Spinal cord (tissue), 10 donors: Measurements from ENCODE around the gene ROBO2. TPM values are rescaled to one million over a fixed set of nuclear protein-coding genes. Genes with fewer than 3 reads are reported as not detected.
A peak's percentile ranks its signal among the peaks of the same experiment; 100 is the strongest.

Experiments used
- DNase-seq, 6 donors: peaks; one replicate each; pipeline versions ENCODE4 v3.0.0 to v3.0.0-alpha.2; 2013 to 2015; ENCODE audit warnings: low spot score in 6 of 6, low read depth in 4 of 6
- H3K27ac ChIP-seq: one replicate; pipeline ENCODE4 v1.5.1; 2013; ENCODE audit warnings: low read depth, low read length, control low read depth
- H3K27me3 ChIP-seq: one replicate; pipeline ENCODE4 v1.6.1; 2013; ENCODE audit warnings: low read length; ENCODE audit not compliant: control insufficient read depth, insufficient read depth
- H3K36me3 ChIP-seq: one replicate; pipeline ENCODE4 v1.6.1; 2013; ENCODE audit warnings: low read length; ENCODE audit not compliant: control insufficient read depth, insufficient read depth
- H3K4me1 ChIP-seq: one replicate; pipeline ENCODE4 v1.6.1; 2013; ENCODE audit warnings: low read length; ENCODE audit not compliant: control insufficient read depth, insufficient read depth
- H3K4me3 ChIP-seq: one replicate; pipeline ENCODE4 v1.5.1; 2013; ENCODE audit warnings: low read depth, low read length, control low read depth
- H3K9me3 ChIP-seq: one replicate; pipeline ENCODE4 v1.6.1; 2013; ENCODE audit warnings: low read length; ENCODE audit not compliant: control insufficient read depth, insufficient read depth
- WGBS: methylation state at CpG from one replicate; pipeline ENCODE4 v1.1.5; 2013; ENCODE audit warnings: missing lambda C conversion rate; ENCODE audit not compliant: insufficient coverage; 5-methylcytosine and 5-hydroxymethylcytosine counted together
- polyA plus RNA-seq, 2 donors: library from polyadenylated mRNA; unstranded; fragments of 120-200 nt; gene quantifications; one replicate each; pipeline ENCODE4 v1.2.1, GENCODE V29; 2013; ENCODE audit not compliant: insufficient read length in 2 of 2
- total RNA-seq, 2 donors: library from RNA; depleted of rRNA in 1 of 2; stranded (reverse); fragments of 120-200 nt in 1 of 2; fragments of >200 nt in 1 of 2; gene quantifications; one replicate each; pipeline versions ENCODE4 v1.2.3 to v1.2.4, GENCODE V29; 2013 to 2014
- donor health status: healthy.

The ROBO2 gene
- total and polyA plus RNA-seq, 4 donors: 75.0 to 196 (median 114) TPM

DNA sequence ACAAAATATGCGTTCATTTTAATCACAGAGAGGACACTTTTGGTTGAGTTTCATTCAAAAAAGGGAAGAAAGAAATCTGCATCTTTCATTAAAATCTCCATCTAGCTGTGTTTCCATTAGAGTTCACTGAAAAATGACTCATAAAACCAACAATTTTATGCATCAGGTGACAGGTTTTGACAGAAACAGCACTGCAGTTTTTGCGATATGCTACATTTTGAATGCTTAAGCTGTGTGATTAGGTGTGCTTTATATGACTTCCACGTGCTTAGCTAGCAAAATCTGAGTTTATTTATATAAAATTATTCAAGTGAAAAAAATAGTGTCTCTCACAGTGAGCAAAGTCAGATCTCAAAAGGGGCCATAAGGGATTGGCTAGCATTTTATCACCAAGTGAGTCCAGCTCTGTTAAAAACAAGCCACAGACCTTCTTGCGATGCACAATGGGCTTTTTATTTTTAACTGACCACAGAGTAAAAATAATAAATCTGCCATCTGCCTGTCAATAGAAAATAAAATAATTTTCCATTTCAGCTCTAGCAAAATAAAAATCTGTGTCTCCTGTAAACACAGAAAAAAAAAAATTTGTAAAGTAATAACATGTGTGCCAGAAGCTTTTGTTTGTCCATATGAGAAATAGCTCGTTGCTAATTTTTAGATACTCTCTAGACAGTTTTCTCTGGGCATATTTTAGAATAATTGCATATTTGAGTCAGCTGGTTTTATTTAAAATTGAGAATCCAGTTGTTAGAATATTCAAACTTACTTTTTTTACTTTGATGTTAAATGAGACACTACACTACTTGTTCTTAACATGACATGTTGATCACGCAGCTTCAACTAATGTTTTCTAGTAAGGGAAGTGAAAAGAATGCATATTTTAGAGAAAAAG lies 409.8 kb downstream of the ROBO2 start:
- H3K9me3 ChIP-seq: no peaks in the 10 kb centered on the region
- no peaks in the 10 kb centered on the region for H3K27me3 ChIP-seq
- H3K4me3 ChIP-seq: no peak overlapping the region
- no peaks in the 10 kb centered on the region for H3K36me3 ChIP-seq
- no peak overlapping the region for H3K27ac ChIP-seq
- 50% methylated on average over 1 of the region's 6 CpGs for WGBS
- no peaks in the 10 kb centered on the region for H3K4me1 ChIP-seq
- peak in 2 of 6 donors; percentile 12 to 38 for DNase-seq

DNA sequence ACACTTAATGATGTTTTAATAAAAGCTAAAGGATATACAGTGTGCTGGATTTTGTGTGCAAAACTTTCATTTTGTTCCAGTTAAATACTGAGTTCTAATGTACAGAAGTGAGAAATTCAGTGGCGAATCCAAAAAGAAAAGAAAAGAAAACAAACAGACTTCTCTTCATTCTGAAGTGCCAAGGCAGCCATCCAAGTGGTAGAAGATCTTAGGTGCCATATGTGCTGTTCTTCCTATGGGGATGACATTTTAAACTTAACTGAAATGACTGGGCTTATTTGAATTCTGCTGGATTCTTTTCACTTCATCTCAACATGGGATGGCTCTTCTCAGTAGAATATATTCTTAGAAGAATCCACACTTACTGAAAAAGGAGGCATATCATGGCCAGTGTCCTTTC lies 416.5 kb downstream of the ROBO2 start:
- peak in 1 of 6 donors; percentile 87 for DNase-seq
- no peaks in the 10 kb centered on the region for H3K36me3 ChIP-seq
- WGBS: no CpG with 5 or more reads among the region's 1 CpG
- no peaks in the 10 kb centered on the region for H3K9me3 ChIP-seq
- no peaks in the 10 kb centered on the region for H3K4me1 ChIP-seq
- H3K4me3 ChIP-seq: no peak overlapping the region
- H3K27me3 ChIP-seq: no peaks in the 10 kb centered on the region
- H3K27ac ChIP-seq: no peak overlapping the region

DNA sequence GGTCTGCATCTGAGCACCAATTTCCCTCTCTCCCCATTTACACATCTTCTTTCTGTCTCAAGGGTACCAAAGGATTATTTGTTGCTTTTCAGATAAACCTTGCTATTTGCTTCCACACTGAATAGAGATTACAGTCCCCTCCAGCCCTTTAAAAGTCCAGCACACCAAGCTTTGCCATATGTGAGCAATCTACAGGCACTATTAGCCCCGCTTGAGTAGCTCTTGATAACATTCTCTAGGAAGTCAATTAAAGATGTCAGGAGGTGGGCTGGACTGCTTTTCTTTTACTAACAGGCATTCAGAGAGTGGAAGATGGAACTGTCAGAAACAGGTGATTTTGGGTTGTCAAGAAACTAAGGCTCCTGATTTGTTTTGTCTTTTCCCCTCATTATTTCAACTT lies 417.0 kb downstream of the ROBO2 start:
- Histone ChIP-seq H3K27ac (no peak overlapping the region), H3K9me3 (no peaks in the 10 kb centered on the region), H3K27me3 (no peaks in the 10 kb centered on the region), H3K4me3 (no peak overlapping the region), H3K36me3 (no peaks in the 10 kb centered on the region), H3K4me1 (no peaks in the 10 kb centered on the region)
- WGBS: no CpG with 5 or more reads among the region's 1 CpG
- peak in 1 of 6 donors; percentile 72 for DNase-seq

DNA sequence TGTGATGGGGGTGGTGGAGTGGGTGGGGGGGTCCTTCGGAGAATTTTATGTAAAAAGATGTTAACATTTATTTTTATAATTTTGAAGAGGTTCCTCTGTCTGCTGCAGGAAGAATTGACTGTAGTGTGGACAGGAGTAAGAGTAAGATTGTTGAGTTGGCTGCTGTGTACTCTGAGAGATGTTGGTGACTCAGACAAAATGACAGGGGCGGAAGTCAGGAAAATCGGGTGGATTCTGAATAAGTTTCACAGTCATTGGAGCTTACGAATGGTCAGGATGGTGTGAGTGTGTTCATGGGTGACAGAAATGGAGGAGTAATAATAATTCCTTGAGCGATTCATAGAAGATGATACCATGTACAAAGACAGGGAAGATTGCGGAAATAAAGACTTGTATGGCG lies 420.0 kb downstream of the ROBO2 start:
- no peak overlapping the region for H3K27ac ChIP-seq
- no peaks in the 10 kb centered on the region for H3K4me1 ChIP-seq
- over 99% methylated on average over 6 of the region's 7 CpGs for WGBS
- no peaks in the 10 kb centered on the region for H3K27me3 ChIP-seq
- no peak overlapping the region for H3K4me3 ChIP-seq
- H3K9me3 ChIP-seq: no peaks in the 10 kb centered on the region
- no peaks in the 10 kb centered on the region for H3K36me3 ChIP-seq
- DNase-seq: no peak

DNA sequence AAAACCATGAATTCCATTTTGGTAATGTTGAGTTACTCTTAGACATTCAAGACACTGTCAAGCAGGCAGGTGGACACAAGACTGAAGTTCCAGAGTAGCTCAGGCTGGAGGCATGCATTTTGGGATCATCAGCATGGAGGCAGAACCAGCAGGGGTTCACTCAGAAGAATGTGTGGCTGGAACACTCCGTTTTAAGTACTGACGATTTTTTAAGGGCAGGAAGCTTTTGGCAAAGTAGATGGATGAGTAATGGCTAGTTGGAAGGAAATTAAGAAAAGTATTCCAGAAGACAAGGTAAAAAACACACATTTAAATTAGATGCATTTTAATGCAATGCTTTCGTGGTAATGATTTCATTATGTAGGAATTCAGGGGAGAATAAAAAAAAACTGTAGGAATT lies 420.4 kb downstream of the ROBO2 start:
- no CpG with 5 or more reads among the region's 3 CpGs for WGBS
- no peaks in the 10 kb centered on the region for H3K4me1 ChIP-seq
- no peak overlapping the region for H3K27ac ChIP-seq
- H3K27me3 ChIP-seq: no peaks in the 10 kb centered on the region
- H3K9me3 ChIP-seq: no peaks in the 10 kb centered on the region
- DNase-seq: no peak
- no peak overlapping the region for H3K4me3 ChIP-seq
- H3K36me3 ChIP-seq: no peaks in the 10 kb centered on the region

DNA sequence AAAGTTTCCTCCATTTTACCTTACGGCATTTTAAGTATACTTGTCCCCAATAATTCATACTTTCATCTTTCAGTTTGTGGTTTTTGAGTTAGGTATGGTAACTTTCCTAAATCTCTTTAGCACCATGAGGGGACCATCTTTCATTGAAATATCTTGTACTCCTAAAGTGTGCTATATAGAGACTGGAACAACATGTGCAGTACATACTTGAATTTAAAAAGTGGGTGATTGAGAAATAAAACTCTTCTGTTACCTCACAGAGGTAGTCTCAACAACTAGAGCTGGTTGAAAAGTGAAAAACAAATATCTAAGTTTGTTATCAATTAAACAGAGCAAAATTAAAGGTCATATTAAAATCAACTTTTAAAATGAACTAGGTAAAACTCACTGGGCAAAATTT lies 423.1 kb downstream of the ROBO2 start:
- Histone ChIP-seq H3K27ac (no peak overlapping the region), H3K9me3 (no peaks in the 10 kb centered on the region), H3K27me3 (no peaks in the 10 kb centered on the region), H3K4me3 (no peak overlapping the region), H3K36me3 (no peaks in the 10 kb centered on the region), H3K4me1 (no peaks in the 10 kb centered on the region)
- no CpG with 5 or more reads among the region's 1 CpG for WGBS
- no peak for DNase-seq

DNA sequence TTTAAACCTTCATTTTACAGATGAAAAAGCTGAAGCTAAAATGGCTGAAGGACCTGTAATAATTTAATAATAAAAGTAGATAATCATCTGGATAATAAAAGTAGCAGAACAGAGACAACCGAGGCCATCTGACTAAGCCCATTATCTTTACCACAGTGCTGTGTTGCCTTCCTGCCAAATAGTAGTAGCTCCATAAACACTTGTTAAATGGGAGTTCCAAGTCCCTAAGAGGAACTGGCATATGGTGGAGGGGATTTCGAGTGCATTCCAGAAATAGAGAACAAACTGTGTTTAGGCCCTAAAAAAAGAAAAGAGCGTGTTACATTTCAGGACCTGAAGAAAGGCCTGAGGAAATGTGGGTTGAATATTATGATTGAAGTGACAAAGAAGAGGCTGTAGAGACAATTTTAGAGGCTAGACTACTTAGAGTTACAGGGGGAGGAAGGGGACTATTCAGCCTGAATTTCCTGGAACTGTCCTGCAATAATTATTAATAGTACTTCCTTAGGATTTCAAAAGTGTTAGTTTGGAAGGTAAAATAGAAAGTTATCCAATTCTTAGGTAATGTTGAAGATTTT lies 424.3 kb downstream of the ROBO2 start:
- Histone ChIP-seq H3K27ac (no peak overlapping the region), H3K27me3 (no peaks in the 10 kb centered on the region), H3K4me1 (peaks cover 5% of the 10 kb centered on the region), H3K4me3 (no peak overlapping the region), H3K36me3 (no peaks in the 10 kb centered on the region), H3K9me3 (no peaks in the 10 kb centered on the region)
- 50% methylated on average over 2 of the region's 3 CpGs for WGBS
- DNase-seq: peak in 1 of 6 donors; percentile 80

DNA sequence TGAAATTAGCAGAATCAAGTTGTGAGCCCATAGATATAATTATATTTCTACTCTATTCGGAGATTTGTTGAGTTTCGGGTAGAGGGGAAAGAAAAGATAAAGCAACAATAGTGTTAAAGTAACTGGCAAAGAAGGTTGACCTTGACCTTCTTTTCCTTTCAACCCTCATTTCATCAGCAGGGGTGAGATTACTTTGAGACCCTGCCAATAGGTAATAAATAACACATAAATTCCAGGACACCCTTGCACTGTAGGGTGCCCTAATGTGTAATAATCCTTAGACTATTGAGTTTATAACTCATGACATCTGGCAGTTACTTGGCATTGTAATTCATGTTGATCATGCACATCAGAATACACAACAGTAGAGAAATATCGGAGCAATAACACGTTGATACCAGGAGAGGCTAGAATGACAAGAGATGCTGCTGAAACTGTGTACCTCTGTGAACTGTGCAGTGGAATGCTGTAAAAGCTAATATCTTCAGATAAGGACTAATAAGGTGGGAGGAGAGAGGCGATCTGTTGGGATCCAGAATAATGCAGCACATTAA lies 426.7 kb downstream of the ROBO2 start:
- H3K27me3 ChIP-seq: no peaks in the 10 kb centered on the region
- no CpG with 5 or more reads among the region's 5 CpGs for WGBS
- no peaks in the 10 kb centered on the region for H3K36me3 ChIP-seq
- H3K9me3 ChIP-seq: no peaks in the 10 kb centered on the region
- no peak overlapping the region for H3K27ac ChIP-seq
- H3K4me1 ChIP-seq: peaks cover 6% of the 10 kb centered on the region
- DNase-seq: peak in 1 of 6 donors; percentile 68
- no peak overlapping the region for H3K4me3 ChIP-seq

DNA sequence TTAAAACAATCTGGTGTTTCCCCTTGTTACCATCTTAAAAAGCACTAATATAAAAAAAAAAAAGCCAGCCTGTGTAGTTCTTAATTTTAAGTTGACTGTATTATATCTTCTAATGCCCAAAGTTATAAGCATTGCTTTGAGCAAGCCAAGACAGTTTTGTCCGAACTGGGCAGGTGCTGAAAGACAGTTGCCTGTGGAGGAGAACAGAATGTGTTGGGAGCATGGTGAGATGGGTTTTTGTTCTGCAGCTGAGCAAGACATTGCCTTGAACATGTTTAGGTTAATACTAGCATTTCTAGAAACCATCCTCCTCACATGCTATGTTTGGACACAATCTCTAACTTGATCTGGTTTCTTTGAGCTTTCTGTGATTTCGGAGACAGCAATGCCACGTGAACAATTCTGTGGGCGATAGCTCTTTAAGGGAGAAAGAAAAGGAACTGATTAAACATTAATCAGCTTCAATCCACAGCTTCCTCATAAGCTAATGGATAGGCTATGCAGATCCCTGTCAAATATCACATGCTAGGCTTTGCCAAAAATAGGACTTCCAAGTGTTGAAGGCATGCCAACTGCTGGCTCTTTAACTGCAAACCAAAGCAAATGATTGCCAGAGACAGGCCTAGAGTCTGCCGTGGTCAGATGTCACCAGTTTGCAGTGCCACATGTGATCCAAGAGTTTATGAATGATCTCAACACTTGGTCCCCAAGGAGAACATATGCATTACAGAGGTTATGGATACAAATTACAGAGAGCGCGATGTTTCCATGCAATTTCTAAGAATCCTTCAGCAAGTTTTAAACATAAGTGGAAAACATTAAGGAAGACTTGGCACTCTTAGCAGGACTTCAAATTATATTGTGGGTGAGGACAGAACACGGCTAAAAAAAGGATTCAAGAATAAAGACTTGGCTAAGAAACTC lies 428.1 kb downstream of the ROBO2 start:
- peak in 2 of 6 donors; percentile 71 to 94 for DNase-seq

More for the DNA sequence above, 428.1 kb downstream of the ROBO2 start:
- peaks cover 6% of the 10 kb centered on the region for H3K4me1 ChIP-seq
- 5% methylated on average over 2 of the region's 8 CpGs for WGBS
- no peaks in the 10 kb centered on the region for H3K27me3 ChIP-seq
- H3K4me3 ChIP-seq: no peak overlapping the region
- no peak overlapping the region for H3K27ac ChIP-seq
- no peaks in the 10 kb centered on the region for H3K36me3 ChIP-seq
- no peaks in the 10 kb centered on the region for H3K9me3 ChIP-seq
